SK-N-SH (cell line): Measurements from ENCODE around the gene LPIN1. TPM values are rescaled to one million over a fixed set of nuclear protein-coding genes. Genes with fewer than 3 reads are reported as not detected.

Experiments used
- CTCF ChIA-PET: fragments of 300-600, 350-600 bp; formaldehyde crosslinking; extraction: SDS; loops from one replicate; lab custom pipeline; 2021; lab: Yijun Ruan, JAX
- POLR2A ChIA-PET: fragments of 350-600 bp; sonication (Branson Sonifier 250); formaldehyde crosslinking; extraction: SDS; loops from one replicate; lab custom pipeline; 2020; ENCODE audit warnings: antibody characterized with exemption, inconsistent platforms; lab: Yijun Ruan, JAX
- DNase-seq: peaks from one replicate; pipeline ENCODE4 v3.0.0; 2012
- H2AFZ ChIP-seq: fragments of 200-600 bp; sonication (generic); 2 replicates; pipeline ENCODE4 v1.8.1; 2016; ENCODE audit warnings: antibody characterized with exemption, mild to moderate bottlenecking, low read depth
- H3F3A ChIP-seq: fragments of 200-600 bp; sonication (generic); replicated peaks from 2 replicates; pipeline ENCODE3; 2016; ENCODE audit warnings: antibody characterized with exemption, mild to moderate bottlenecking; ENCODE audit not compliant: insufficient read depth
- H3K27ac ChIP-seq, 2 experiments: fragments of 200-500 bp in 1 of 2; fragments of 200-600 bp in 1 of 2; sonication (Bioruptor generic) in 1 of 2; sonication (generic), shearing (Covaris generic) in 1 of 2; 2 replicates each; pipeline versions ENCODE4 v1.5.1 to v1.6.1; 2014 to 2016; ENCODE audit warnings: low read depth in 2 of 2, inconsistent platforms in 1 of 2, low read length in 1 of 2, mild to moderate bottlenecking in 1 of 2, mixed read lengths in 1 of 2
- H3K27me3 ChIP-seq: fragments of 200-600 bp; sonication (generic), shearing (Covaris generic); 2 replicates; pipeline ENCODE4 v1.6.1; 2016; ENCODE audit warnings: mixed run types; ENCODE audit not compliant: insufficient read depth
- H3K36me3 ChIP-seq, 2 experiments: fragments of 200-500 bp in 1 of 2; fragments of 200-600 bp in 1 of 2; sonication (Bioruptor generic) in 1 of 2; sonication (generic) in 1 of 2; replicated peaks in 1 of 2; 2 replicates each; pipeline versions ENCODE3 to v1.5.1; 2014 to 2016; ENCODE audit warnings: low read length in 1 of 2, mild to moderate bottlenecking in 1 of 2; ENCODE audit not compliant: insufficient read depth in 2 of 2, control insufficient read depth in 1 of 2
- H3K4me1 ChIP-seq, 2 experiments: fragments of 200-500 bp in 1 of 2; fragments of 200-600 bp in 1 of 2; sonication (Bioruptor generic) in 1 of 2; sonication (generic), shearing (Covaris generic) in 1 of 2; 2 replicates each; pipeline versions ENCODE4 v1.5.1 to v1.6.1; 2014 to 2016; ENCODE audit warnings: low read depth in 1 of 2, low read length in 1 of 2, mixed run types in 1 of 2; ENCODE audit not compliant: insufficient read depth in 2 of 2, control insufficient read depth in 1 of 2
- H3K4me2 ChIP-seq: fragments of 200-600 bp; sonication (generic), shearing (Covaris generic); 2 replicates; pipeline ENCODE4 v1.6.1; 2017; ENCODE audit warnings: mixed run types
- H3K4me3 ChIP-seq, 2 experiments: fragments of 200-500 bp in 1 of 2; fragments of 200-600 bp in 1 of 2; sonication (Bioruptor generic) in 1 of 2; sonication (generic), shearing (Covaris generic) in 1 of 2; 2 replicates each; pipeline versions ENCODE4 v1.5.1 to v1.8.1; 2014 to 2016; ENCODE audit warnings: low read depth in 2 of 2, inconsistent platforms in 1 of 2, low read length in 1 of 2, mild to moderate bottlenecking in 1 of 2, mixed read lengths in 1 of 2, moderate library complexity in 1 of 2
- H3K79me2 ChIP-seq: fragments of 200-600 bp; sonication (generic); 2 replicates; pipeline ENCODE4 v1.8.1; 2017; ENCODE audit warnings: mild to moderate bottlenecking; ENCODE audit not compliant: insufficient read depth
- H3K9ac ChIP-seq: fragments of 200-600 bp; sonication (generic); 2 replicates; pipeline ENCODE4 v1.6.1; 2017; ENCODE audit warnings: mixed run types
- H3K9me2 ChIP-seq: fragments of 200-600 bp; sonication (generic); 2 replicates; pipeline ENCODE4 v1.6.1; 2017; ENCODE audit warnings: mixed run types
- H3K9me3 ChIP-seq: fragments of 200-600 bp; sonication (generic); 2 replicates; pipeline ENCODE4 v1.6.1; 2017; ENCODE audit warnings: mixed run types, mild to moderate bottlenecking, moderate library complexity
- H4K20me1 ChIP-seq: fragments of 200-600 bp; sonication (generic); 2 replicates; pipeline ENCODE4 v1.6.1; 2017; ENCODE audit warnings: mild to moderate bottlenecking, mixed run types; ENCODE audit not compliant: insufficient read depth
- CHD2 ChIP-seq: fragments of 150-350 bp; IDR thresholded peaks from 2 replicates; pipeline ENCODE4 v1.6.1; 2018; ENCODE audit warnings: low read length; ENCODE audit not compliant: partially characterized antibody
- ELF1 ChIP-seq: IDR thresholded peaks from 2 replicates; pipeline ENCODE4 v1.4.0; 2012
- FOSL2 ChIP-seq: IDR thresholded peaks from 2 replicates; pipeline ENCODE4 v1.4.0; 2012; ENCODE audit warnings: low read depth, mild to moderate bottlenecking, moderate library complexity, borderline replicate concordance
- FOXM1 ChIP-seq: IDR thresholded peaks from 2 replicates; pipeline ENCODE4 v1.4.0; 2012; ENCODE audit warnings: low read depth, mild to moderate bottlenecking
- JUND ChIP-seq: IDR thresholded peaks from 2 replicates; pipeline ENCODE4 v1.4.0; 2012
- NFIC ChIP-seq: IDR thresholded peaks from 2 replicates; pipeline ENCODE4 v1.4.0; 2012; ENCODE audit warnings: borderline replicate concordance
- NRF1 ChIP-seq: IDR thresholded peaks from 2 replicates; pipeline ENCODE4 v1.6.1; 2012; ENCODE audit warnings: low read depth, mild to moderate bottlenecking, low read length
- POLR2AphosphoS5 ChIP-seq: IDR thresholded peaks from 2 replicates; pipeline ENCODE4 v1.6.1; 2012; ENCODE audit warnings: low read depth, low read length
- RCOR1 ChIP-seq: fragments of 150-350 bp; IDR thresholded peaks from 2 replicates; pipeline ENCODE4 v1.6.1; 2017; ENCODE audit warnings: antibody characterized with exemption, low read length
- RFX5 ChIP-seq: IDR thresholded peaks from 2 replicates; pipeline ENCODE4 v1.6.1; 2012; ENCODE audit warnings: mild to moderate bottlenecking, improper control_type of control experiment, low read length
- RXRA ChIP-seq: IDR thresholded peaks from 2 replicates; pipeline ENCODE4 v1.4.0; 2012; ENCODE audit warnings: low read depth, mild to moderate bottlenecking, borderline replicate concordance
- SIN3A ChIP-seq: IDR thresholded peaks from 2 replicates; pipeline ENCODE4 v1.6.1; 2012; ENCODE audit warnings: low read depth, mild to moderate bottlenecking, low read length, moderate library complexity, borderline replicate concordance
- TCF12 ChIP-seq: IDR thresholded peaks from 2 replicates; pipeline ENCODE4 v1.4.0; 2012
- TEAD4 ChIP-seq: IDR thresholded peaks from 2 replicates; pipeline ENCODE4 v1.4.0; 2012; ENCODE audit warnings: mild to moderate bottlenecking, borderline replicate concordance; ENCODE audit not compliant: insufficient read depth
- USF2 ChIP-seq: fragments of 150-350 bp; IDR thresholded peaks from 2 replicates; pipeline ENCODE4 v1.6.1; 2017; ENCODE audit warnings: antibody characterized with exemption, low read length, low read depth, borderline replicate concordance
- whole genome bisulfite sequencing: methylation state at CpG from one replicate; pipeline ENCODE4 v1.1.6; 2017; ENCODE audit warnings: low lambda C conversion rate; 5-methylcytosine and 5-hydroxymethylcytosine counted together
- polyA plus RNA-seq, 3 experiments: library from polyadenylated mRNA; depleted of rRNA; stranded (reverse); fragments of >200 nt; gene quantifications; 2 replicates each; pipeline ENCODE4 v1.2.3, GENCODE V29; 2012
- TF ChIP-seq, protein P1 (sequence below): IDR thresholded peaks from 2 replicates; pipeline ENCODE4 v1.4.0; 2012; ENCODE audit warnings: low read depth, borderline replicate concordance
- TF ChIP-seq, protein P2 (sequence below): IDR thresholded peaks from 2 replicates; pipeline ENCODE4 v1.4.0; 2012; ENCODE audit warnings: low read depth, borderline replicate concordance
- TF ChIP-seq, protein P3 (sequence below): IDR thresholded peaks from 2 replicates; pipeline ENCODE4 v1.4.0; 2012; ENCODE audit warnings: low read depth

Gene LPIN1
- polyA plus RNA-seq, 1 of the 3 experiments (the other 2 are of a cell fraction), result 22.1 TPM

- POLR2A ChIA-PET, result interaction anchor here (1.4 kb wide), 1 partner anchor 21 kb away, joined by 4 read pairs; no protein-coding TSS in a partner anchor
Observed at GRCh38 chr2:11765501-11765900, 19.1 kb downstream of the LPIN1 start.

GRCh38 chr2:11766016-11766415 lies 19.6 kb downstream of the LPIN1 start:
- TF ChIP-seq JUND (no peak), RXRA (no peak), FOXM1 (no peak), TCF12 (no peak)

More at GRCh38 chr2:11765501-11765900, 19.1 kb downstream of the LPIN1 start:
- no peak overlapping the region for H3K4me2 ChIP-seq
- no peaks in the 10 kb centered on the region for H3K9me3 ChIP-seq
- H4K20me1 ChIP-seq, result no peaks in the 10 kb centered on the region
- H3K27me3 ChIP-seq, result no peaks in the 10 kb centered on the region
- no peak overlapping the region for H3K9ac ChIP-seq
- TF ChIP-seq, protein P1, sequence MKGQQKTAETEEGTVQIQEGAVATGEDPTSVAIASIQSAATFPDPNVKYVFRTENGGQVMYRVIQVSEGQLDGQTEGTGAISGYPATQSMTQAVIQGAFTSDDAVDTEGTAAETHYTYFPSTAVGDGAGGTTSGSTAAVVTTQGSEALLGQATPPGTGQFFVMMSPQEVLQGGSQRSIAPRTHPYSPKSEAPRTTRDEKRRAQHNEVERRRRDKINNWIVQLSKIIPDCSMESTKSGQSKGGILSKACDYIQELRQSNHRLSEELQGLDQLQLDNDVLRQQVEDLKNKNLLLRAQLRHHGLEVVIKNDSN, result no peak
- no peak for TF ChIP-seq CHD2
- TF ChIP-seq POLR2AphosphoS5, result no peak
- peak overlapping the region in 1 of 2 experiments; percentile 97; a peak in 2 of 4 replicates for H3K27ac ChIP-seq
- 95% methylated on average over 13 of the region's 13 CpGs for WGBS
- no peaks in the 10 kb centered on the region for H3F3A ChIP-seq
- H3K9me2 ChIP-seq, result no peaks in the 10 kb centered on the region
- CTCF ChIA-PET, result interaction anchor here (0.8 to 9.5 kb wide), 11 partner anchors 13 to 343 kb away, joined by 3 to 80 read pairs (median 24); partner anchors contain the start of gene LPIN1
- H3K79me2 ChIP-seq, result peaks cover 7% of the 10 kb centered on the region; the same call in 1 of the 2 replicates
- H3K36me3 ChIP-seq, result peaks cover 25 to 55% of the 10 kb centered on the region in 2 experiments
- no peak overlapping the region for H2AFZ ChIP-seq
- peaks cover 0 to 48% of the 10 kb centered on the region in 2 experiments; a peak in 2 of 4 replicates for H3K4me1 ChIP-seq
- DNase-seq, result no peak
- no peak overlapping the region for H3K4me3 ChIP-seq

GRCh38 chr2:11767779-11768178 lies 21.3 kb downstream of the LPIN1 start:
- TF ChIP-seq TEAD4 (no peak), USF2 (no peak), RCOR1 (no peak), FOSL2 (no peak), SIN3A (no peak), NRF1 (no peak), ELF1 (no peak), NFIC (no peak), RFX5 (no peak)
- TF ChIP-seq, protein P2, sequence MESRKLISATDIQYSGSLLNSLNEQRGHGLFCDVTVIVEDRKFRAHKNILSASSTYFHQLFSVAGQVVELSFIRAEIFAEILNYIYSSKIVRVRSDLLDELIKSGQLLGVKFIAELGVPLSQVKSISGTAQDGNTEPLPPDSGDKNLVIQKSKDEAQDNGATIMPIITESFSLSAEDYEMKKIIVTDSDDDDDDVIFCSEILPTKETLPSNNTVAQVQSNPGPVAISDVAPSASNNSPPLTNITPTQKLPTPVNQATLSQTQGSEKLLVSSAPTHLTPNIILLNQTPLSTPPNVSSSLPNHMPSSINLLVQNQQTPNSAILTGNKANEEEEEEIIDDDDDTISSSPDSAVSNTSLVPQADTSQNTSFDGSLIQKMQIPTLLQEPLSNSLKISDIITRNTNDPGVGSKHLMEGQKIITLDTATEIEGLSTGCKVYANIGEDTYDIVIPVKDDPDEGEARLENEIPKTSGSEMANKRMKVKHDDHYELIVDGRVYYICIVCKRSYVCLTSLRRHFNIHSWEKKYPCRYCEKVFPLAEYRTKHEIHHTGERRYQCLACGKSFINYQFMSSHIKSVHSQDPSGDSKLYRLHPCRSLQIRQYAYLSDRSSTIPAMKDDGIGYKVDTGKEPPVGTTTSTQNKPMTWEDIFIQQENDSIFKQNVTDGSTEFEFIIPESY, result no peak
- TF ChIP-seq, protein P1, result no peak
- TF ChIP-seq, protein P3, sequence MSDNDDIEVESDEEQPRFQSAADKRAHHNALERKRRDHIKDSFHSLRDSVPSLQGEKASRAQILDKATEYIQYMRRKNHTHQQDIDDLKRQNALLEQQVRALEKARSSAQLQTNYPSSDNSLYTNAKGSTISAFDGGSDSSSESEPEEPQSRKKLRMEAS, result no peak
- no peaks in the 10 kb centered on the region for H3K27me3 ChIP-seq
- H3F3A ChIP-seq, result no peaks in the 10 kb centered on the region
- H3K9me2 ChIP-seq, result no peaks in the 10 kb centered on the region
- H3K36me3 ChIP-seq, result peaks cover 37 to 70% of the 10 kb centered on the region in 2 experiments
- H4K20me1 ChIP-seq, result no peaks in the 10 kb centered on the region
- DNase-seq, result no peak
- 97% methylated on average over 7 of the region's 7 CpGs for WGBS
- no peak overlapping the region for H3K4me3 ChIP-seq
- H3K4me2 ChIP-seq, result no peak overlapping the region
- POLR2A ChIA-PET, result no interaction called here
- peaks cover 7% of the 10 kb centered on the region; the same call in 1 of the 2 replicates for H3K79me2 ChIP-seq
- no peak overlapping the region for H3K9ac ChIP-seq
- CTCF ChIA-PET, result interaction anchor here (1.7 to 9.5 kb wide), 8 partner anchors 9 to 80 kb away, joined by 3 to 80 read pairs (median 54); partner anchors contain the start of gene LPIN1
- no peak overlapping the region for H2AFZ ChIP-seq
- no peak overlapping the region for H3K27ac ChIP-seq
- no peaks in the 10 kb centered on the region for H3K9me3 ChIP-seq
- H3K4me1 ChIP-seq, result peaks cover 0 to 42% of the 10 kb centered on the region in 2 experiments; a peak in 2 of 4 replicates

More at GRCh38 chr2:11766016-11766415, 19.6 kb downstream of the LPIN1 start:
- POLR2A ChIA-PET, result interaction anchor here (1.4 kb wide), 1 partner anchor 22 kb away, joined by 4 read pairs; no protein-coding TSS in a partner anchor
- WGBS, result 97% methylated on average over 4 of the region's 5 CpGs
- Histone ChIP-seq H3K4me3 (no peak overlapping the region), H3K4me1 (peaks cover 0 to 48% of the 10 kb centered on the region in 2 experiments; a peak in 2 of 4 replicates), H3K79me2 (peaks cover 7% of the 10 kb centered on the region; the same call in 1 of the 2 replicates), H3K9me3 (no peaks in the 10 kb centered on the region), H3K36me3 (peaks cover 26 to 60% of the 10 kb centered on the region in 2 experiments), H3K4me2 (no peak overlapping the region), H4K20me1 (no peaks in the 10 kb centered on the region), H3K9ac (no peak overlapping the region), H3K27ac (peak overlapping the region in 1 of 2 experiments; percentile 97; a peak in 1 of 4 replicates), H2AFZ (no peak overlapping the region), H3F3A (no peaks in the 10 kb centered on the region), H3K27me3 (no peaks in the 10 kb centered on the region), H3K9me2 (no peaks in the 10 kb centered on the region)
- DNase-seq, result no peak
- CTCF ChIA-PET, result interaction anchor here (0.7 to 9.5 kb wide), 10 partner anchors 13 to 344 kb away, joined by 3 to 80 read pairs (median 38); partner anchors contain the start of gene LPIN1
